HG02610 (cell line): ENCODE data around the gene SHC2.
"Not testable (repeated sequence)": the region's sequence is repeated elsewhere in the genome, so short reads cannot be mapped to it uniquely, and the experiment has no call there.

ENCODE experiments used
- ATAC-seq: cut with Tn5 transposase; IDR thresholded peaks from one replicate; pipeline ENCODE4 v1.9.1; 2021; ENCODE audit warnings: mild to moderate bottlenecking, moderate library complexity; ENCODE audit not compliant: unreplicated experiment

SHC2 gene

GRCh38 chr19:408902-409515 is 51.8 kb downstream of the SHC2 start, which contains the start of gene C2CD4C:
Gene C2CD4C, minus strand, starts transcription at chr19:409147. Its CDS starts 786 bp downstream, at chr19:408361.
- ATAC-seq, result no peak

GRCh38 chr19:408441-408901 is 52.4 kb downstream of the SHC2 start:
- ATAC-seq, result no peak

- no peak for ATAC-seq
Measured at GRCh38 chr19:407511-408440, 53.1 kb downstream of the SHC2 start.

GRCh38 chr19:406971-407510 is 53.8 kb downstream of the SHC2 start:
- no peak for ATAC-seq

- no peak for ATAC-seq
Measured at GRCh38 chr19:406135-406781, 54.6 kb downstream of the SHC2 start.

- ATAC-seq, result no peak
Measured at GRCh38 chr19:405121-405965, 55.5 kb downstream of the SHC2 start.

GRCh38 chr19:403221-404027 is 57.4 kb downstream of the SHC2 start:
- ATAC-seq, result no peak

- ATAC-seq, result no peak
Measured at GRCh38 chr19:402786-403185, 58.0 kb downstream of the SHC2 start.

- no peak for ATAC-seq
Measured at GRCh38 chr19:401866-402511, 58.8 kb downstream of the SHC2 start.

GRCh38 chr19:400976-401865 is 59.6 kb downstream of the SHC2 start:
- no peak for ATAC-seq

- no peak for ATAC-seq
Measured at GRCh38 chr19:399370-399769, 61.5 kb downstream of the SHC2 start.

GRCh38 chr19:398719-399118 is 62.1 kb downstream of the SHC2 start:
- ATAC-seq, result no peak

GRCh38 chr19:397941-398706 is 62.7 kb downstream of the SHC2 start:
- no peak for ATAC-seq

- no peak for ATAC-seq
Measured at GRCh38 chr19:397321-397720, 63.5 kb downstream of the SHC2 start.

GRCh38 chr19:395467-395866 is 65.4 kb downstream of the SHC2 start:
- ATAC-seq, result no peak

GRCh38 chr19:394857-395256 is 66.0 kb downstream of the SHC2 start:
- ATAC-seq, result not testable (repeated sequence)

- ATAC-seq, result not testable (repeated sequence)
Measured at GRCh38 chr19:393560-393959, 67.3 kb downstream of the SHC2 start.
